ENCODE results near the gene SETD6.

Gene SETD6

DNA sequence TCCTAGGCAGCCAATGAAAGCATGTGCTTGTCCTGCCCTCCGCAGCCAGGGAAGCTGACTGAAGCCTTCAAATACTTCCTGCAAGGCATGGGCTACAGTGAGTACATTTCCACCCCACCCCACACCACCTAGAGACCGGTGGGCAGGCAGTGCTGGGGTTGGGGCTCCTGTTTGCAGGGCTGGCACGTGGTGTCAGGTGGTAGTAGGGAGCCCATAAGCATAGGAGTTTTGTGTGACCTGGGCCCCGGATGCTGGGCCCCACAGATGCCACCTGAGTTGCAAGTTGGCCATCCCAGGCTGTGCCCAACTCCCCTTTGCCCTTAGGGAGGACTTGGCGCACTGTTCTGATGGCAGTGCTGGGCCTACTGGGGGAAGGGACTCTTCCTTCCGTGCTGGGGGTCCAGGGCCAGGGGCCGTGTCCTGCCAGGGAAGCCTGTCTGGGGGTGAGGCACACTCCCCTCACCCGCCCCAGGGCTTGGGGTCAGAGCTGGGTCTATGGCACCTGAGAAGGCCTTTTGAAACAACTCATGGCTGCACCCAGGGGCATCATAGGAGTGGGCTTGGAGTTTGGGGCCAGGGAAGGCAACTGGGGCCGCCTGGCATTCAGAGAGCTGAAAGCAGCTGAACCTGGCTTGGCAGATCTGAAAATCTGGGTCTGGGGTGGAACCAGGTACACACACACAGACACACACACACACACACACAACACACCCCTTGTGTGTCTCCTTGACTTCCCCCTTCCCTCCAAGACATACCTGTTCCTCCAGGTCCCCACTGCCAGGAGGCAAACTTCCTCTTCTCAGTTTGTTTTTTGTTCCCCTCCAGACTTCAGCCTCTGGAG is 5.8 kb upstream of the SETD6 start:
- no peak for DNase-seq

DNA sequence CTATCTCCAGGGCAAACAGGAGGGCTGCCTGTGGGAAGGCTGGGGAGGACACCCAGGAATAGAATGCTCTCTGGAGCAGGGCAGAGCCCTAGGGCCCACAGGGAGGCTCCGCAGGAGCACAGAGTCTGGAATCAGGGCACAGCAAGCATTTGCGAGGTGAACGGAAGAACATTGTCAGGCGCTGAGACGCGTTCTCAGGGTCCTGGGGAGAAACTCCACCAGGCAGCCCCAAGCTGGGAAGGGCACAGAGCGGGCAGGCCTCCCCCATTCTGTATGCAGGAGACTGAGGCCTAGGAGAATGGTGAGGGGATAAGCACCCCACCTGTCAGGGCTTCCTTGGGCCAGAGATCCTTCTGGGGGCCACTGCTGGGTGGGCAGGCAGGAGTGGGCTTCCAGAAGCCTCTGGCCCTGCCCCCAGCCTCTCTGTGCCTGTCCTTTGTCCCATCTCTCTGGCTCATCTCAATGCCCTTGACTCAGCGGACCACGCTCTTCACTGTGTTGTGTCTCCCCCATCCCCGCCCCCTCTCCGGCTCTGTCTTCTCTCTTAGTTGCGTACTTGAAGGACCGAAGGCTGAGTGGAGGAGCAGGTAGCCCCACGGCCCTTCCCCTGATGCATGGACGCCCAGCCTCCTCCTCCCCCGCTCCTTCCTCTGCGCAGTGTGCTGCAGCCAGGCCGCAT is 5.1 kb upstream of the SETD6 start:
- DNase-seq = no peak

DNA sequence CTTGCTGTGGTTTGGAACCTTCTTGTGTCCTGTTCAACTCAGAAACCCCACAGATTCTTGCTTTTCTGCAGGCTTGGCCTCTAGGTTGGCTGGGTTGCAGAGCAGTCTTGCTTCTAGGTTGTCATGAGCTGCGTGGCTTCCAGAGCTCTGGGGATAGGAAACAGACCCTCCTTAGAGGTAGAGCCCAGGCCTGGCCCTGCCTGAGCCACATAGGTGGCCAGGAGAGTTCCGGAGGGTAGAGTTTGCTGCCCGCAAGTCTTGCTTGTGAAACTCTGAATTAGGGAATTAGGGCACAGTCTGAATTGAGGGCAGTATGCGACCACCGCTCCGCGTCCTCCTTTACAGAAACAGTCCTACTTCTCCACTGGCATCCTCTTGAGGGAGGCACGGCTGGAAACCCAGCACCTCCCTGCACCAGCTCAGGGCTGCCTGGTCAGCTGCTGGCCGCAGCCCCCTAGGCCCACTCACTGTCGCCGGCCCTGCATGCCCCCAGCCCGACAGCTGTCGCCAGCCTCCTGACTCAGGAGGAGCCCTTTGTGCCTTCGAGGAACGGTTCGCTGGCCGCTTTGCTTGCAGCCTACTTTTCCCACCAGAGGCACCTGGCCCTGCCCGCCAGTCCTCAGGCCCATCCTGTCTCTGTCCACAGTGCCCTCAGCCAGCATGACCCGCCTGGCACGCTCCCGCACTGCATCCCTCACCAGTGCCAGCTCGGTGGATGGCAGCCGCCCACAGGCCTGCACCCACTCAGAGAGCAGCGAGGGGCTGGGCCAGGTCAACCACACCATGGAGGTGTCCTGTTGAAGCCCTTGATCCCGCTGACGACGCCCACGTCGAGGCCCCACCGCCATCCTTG is 4.3 kb upstream of the SETD6 start:
- DNase-seq = no peak

DNA sequence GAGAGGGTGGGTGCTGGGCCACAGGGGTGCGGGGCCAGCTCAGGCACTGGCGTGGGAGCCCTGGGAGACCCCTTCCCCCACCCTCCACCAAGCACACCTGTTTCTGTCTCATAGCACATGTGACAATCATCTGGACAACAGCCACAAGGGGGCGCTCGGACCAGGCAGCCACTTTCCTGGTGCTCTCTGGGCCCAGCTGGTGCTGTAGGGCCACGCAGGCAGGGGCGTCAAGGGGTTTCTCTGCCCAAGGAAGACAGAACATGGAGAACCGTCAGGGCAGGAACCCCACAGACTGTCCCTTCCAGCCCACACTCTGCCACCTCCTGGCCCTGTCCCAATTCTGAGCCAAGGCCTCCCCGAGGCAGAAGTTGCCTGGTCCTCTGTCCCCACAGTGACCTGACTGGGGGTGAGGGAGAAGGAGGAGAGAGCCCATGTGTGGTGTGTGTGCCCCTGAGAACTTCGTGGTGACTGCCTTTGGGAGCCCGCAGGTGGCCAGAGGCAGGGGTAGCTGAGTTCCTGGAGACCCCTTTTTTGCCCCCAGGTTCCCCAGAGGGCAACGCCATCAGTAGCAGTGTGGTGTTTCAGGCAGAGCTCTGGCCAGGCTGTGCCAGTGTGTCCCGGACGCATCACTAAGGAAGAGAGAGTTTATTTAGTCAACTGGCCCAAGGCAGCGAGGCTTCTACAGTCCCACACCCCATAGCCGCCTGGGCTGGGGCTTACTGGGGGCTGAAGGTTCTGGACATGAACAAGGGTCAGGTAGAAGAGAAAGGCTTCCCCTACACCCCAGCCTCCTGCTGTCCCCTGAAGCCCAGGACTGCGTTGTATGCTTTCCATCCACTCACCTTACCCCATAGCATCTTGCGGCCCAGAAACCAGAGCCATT is 3.1 kb upstream of the SETD6 start:
- peak; percentile 89 for DNase-seq

DNA sequence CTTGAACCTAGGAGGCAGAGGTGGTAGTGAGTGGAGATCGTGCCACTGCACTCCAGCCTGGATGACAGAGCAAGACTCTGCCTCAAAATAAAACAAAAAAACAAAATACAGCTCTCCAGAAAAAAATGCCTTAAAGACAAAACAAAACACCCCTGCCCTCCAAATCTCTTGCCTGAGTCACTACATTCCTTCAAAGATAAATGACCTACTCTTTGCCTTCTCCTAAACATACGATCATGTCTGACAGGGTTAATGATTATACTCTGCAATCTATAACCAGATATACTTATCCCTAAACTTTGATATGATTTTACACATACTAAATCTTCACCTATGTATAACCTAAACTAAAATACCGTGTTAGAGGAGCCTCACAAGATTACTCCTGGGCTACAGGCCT is 1.4 kb upstream of the SETD6 start:
- DNase-seq = no peak

DNA sequence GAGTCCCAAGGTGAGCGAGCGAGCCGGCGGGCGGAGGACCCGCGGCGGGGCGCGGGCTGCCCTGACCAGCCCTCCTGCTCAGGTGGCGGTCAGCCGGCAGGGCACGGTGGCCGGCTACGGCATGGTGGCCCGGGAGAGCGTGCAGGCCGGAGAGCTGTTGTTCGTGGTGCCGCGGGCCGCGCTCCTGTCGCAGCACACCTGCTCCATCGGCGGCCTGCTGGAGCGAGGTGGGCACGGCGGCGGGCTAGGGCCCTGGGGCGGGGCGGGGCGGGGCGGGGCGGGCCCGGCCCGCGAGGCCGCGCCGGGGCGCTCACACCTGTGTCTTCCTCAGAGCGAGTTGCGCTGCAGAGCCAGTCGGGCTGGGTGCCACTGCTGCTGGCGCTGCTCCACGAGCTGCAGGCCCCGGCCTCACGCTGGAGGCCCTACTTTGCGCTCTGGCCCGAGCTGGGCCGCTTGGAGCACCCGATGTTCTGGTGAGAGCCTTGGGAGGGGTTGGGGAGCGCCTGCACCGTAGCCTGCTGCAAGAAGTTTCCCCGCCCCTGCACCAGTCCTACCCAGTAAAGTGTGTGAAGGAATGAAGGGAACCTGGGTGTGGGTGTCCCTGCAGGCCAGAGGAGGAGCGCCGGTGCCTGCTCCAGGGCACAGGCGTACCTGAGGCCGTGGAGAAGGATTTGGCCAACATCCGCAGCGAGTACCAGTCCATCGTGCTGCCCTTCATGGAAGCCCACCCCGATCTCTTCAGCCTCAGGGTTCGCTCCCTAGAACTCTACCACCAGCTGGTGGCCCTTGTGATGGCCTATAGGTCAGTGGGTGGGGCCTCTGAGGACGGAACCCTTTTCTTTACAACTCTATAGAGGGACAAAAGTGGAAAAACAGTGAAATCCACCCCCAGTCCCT is 802 bp downstream of the SETD6 start:
- peak; percentile 48 for DNase-seq

DNA sequence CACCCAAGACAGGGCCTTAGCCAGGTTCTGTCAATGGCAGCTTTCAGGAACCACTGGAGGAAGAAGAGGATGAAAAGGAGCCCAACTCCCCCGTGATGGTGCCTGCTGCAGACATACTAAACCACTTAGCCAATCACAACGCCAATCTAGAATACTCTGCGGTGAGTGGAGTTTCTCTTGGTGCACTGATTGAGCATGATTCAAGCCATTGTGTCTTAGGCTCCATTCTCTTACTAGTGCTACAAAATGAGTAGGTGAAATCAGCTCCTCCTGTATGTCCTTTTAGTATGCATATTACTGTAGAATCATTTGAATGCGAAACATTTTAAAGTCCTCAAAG is 1.4 kb downstream of the SETD6 start:
- DNase-seq = no peak

DNA sequence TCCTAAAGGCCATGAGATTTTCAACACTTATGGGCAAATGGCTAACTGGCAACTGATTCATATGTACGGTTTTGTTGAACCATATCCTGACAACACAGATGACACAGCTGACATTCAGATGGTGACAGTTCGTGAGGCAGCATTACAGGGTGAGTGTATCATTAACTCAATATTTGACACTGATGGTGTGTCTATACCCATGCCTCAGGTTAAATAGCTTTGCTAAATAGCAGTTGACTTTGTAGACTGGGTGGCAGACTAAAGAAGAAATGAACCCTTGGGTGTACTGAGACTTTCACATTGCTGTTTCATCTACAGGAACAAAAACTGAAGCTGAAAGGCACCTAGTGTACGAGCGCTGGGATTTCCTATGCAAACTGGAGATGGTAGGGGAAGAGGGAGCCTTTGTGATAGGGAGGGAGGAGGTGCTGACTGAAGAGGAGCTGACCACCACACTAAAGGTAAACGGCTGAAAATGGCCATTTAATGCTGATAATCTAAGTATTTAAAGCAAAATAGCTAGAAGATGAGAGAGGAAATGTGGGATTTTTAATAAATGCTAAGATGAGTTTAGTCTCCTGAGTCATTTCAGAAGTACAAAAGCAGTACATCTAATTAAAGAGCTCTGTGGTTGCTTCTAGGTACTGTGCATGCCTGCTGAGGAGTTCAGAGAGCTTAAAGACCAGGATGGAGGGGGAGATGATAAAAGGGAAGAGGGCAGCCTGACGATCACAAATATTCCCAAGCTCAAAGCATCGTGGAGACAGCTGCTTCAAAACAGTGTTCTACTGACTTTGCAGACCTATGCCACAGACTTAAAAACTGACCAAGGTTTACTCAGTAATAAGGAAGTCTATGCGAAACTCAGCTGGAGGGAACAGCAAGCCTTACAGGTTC is 3.0 kb downstream of the SETD6 start:
- DNase-seq = no peak

DNA sequence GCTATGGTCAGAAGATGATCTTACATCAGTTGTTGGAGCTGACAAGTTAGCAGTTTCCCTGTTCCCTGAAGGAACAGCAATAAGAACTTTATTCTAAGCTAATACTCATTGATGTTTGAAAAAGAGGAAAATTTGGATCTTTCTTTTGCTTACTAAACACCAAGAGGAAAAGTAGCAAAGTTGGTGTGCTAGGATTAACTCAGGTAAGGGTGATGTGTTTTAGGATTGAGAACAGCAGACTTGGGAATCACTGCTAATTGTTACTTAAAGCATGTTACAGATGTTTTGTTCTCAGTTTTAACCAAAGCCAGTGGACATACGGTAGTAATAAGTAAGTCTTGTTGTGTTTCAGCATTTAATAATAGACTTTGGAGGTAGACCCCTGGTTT is 3.7 kb downstream of the SETD6 start:
- no peak for DNase-seq

DNA sequence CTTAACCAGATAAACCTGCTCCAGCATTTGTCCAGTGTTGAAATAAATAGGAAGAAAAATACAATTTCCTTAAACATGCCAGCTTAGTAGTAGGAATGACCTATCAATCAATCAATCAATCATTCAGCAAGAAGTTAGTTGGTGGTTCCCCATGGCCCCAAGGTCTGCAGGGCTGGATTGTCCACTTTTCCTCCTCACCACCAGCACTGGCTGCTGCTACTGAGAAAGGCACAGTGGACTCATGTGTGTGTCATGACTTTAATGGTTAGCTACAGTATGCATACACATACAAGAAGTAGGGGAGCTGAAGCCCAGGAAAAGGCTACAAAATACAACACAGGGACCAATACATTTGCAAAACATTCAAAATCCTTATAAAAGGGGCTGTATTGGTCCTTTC is 4.4 kb downstream of the SETD6 start:
- DNase-seq = no peak

DNA sequence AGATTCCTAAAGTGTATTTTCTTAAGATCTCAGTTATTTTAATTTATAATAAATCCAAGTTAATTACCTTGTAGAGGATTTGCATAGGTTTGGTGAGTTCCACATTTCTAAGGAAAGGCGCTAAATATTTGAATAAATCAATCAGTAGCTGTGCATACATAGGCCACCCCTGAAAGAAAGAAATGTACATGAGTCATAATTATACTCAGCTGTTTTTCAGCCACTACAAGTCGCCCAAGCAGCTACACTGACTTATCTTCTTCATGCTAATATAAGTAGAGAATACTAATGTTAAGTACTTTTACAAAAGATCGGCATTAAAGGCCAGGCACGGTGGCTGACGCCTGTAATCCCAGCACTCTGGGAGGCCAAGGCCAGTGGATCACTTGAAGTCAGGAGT is 14.9 kb downstream of the SETD6 start:
- no peak for DNase-seq

DNA sequence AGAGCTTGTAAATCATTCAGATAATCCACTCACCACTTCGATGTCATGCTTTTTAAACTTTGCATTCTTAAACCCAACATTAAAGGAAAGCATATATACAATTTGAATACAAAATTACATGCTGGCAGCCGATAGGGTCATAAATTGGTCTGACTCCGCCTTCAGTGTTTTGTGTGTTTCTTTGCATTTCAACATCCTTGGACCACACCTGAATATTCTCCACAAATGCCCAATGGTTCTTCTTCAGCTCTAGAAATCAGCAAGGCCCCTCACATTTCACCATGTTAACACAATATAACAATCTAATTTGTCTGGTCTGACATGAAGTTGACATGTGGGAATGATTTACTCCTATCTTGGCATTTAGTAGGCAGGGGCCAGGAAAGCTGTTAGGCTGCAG is 17.1 kb downstream of the SETD6 start:
- DNase-seq = no peak

DNA sequence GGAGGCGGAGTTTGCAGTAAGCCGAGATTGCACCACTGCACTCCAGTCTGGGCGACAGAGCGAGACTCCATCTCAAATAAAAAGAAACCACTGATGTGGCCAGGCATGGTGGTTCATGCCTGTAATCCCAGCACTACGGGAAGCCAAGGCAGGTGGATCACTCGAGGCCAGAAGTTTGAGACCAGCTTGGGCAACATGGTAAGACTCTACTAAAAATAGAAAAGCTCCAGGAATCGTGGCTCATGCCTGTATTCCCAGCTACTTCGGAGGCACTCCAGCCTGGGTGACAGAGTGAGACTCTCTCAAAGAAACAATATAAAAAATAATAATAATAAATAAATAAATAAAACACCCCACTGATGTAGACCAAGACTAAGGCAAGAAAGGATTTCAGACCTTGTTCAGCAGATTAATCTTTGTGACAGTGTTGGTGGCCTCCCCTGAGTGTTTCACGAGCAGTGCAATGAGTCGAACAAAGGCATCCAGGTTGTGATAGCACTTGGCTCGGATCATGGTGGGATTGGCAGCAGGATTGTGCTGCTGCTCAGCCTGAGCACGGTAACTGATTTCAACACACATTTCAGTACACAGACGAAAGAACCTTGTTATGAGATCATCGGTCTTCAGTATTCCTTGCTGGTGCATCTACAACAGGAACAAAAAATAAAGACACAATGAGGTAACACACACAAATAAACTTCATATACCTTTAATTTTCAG is 18.6 kb downstream of the SETD6 start:
- no peak for DNase-seq

DNA sequence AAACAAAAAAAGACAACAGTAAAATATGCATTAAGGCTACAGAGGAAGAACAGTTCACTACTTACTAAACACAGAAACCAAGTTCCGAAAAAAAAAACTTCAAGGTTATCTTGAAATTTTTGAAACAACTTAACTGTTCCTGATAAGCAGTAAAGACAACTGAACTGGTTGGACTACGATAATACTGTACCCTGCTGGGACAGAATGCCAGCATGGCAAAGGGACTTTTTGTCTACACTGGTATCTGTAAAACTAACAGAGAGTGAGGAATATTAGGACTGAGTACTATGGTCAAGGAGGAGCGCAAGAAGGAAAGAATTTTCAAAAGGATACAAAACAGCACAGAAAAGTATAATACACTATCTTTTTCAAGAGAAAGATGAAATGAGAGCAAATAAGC is 19.8 kb downstream of the SETD6 start:
- DNase-seq = no peak

DNA sequence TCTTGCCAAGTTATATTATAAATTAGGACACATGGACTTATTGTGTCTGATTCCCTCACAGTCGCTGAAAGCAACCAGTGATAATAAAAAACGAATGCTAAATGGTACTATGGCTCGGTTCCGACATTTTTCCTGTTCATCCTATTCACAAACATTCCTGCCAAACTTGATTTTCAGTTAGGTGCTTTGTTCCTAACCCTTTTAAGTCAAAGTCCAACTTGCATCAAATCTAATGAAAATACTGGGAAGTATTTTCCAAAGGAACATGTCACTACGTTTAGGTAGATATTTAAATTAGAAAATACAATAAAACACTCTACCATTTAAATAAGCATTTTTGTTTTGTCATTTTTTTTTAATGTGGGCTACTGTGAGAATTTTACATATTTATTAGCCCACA is 21.0 kb downstream of the SETD6 start:
- no peak for DNase-seq

DNA sequence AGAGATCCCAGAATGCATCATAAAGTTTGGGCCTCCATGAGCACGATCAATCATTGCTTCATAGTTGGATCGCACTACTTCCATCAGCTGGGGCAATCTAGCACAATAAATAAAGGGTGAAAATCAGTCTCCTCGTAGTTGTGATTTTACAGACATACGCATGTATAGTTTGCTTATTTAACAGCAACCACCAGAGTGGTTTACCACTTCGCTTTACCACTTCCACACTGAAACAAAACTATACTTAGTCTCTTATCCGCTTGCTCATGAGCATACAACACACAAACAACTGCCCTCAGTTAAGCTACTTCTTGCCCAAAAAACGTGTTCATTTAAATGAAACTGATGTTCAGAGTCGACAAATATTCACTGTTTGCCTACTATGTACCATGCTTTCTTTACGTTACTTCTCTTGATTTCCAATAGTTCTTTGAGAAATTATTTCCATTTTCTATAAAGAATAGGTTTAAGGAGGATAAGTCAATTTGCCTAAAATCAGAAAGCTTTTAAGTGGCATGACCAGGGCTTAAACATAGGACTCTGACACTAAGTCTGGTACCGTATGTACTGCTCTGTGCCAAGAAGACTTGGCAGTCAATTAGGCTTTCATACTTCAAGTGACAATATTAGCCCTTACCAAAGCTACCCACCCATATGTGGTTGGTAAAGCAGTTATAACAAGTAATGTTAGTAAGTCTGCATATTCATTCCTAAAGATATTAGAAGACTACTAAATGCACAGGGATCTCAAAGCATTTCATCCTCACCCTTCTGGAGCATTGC is 22.0 kb downstream of the SETD6 start:
- DNase-seq = no peak

DNA sequence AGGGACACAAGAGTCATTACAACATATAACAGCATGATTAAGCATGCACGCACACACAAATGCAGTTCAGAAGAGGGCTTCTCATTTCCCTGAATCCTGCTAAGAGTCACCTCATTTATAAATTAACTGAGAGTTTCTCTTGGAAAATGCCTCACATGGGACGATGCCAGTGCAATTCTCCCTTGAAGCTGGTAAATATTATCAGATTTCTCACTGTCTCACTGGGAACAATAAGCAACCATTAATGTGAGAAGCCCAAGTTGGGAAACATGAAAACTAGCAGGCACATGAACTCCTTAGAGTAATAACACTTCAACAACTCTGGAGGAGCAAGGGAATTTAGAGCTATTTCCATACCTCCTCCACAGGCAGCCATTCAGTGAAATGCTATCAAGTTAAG is 26.4 kb downstream of the SETD6 start:
- no peak for DNase-seq

DNA sequence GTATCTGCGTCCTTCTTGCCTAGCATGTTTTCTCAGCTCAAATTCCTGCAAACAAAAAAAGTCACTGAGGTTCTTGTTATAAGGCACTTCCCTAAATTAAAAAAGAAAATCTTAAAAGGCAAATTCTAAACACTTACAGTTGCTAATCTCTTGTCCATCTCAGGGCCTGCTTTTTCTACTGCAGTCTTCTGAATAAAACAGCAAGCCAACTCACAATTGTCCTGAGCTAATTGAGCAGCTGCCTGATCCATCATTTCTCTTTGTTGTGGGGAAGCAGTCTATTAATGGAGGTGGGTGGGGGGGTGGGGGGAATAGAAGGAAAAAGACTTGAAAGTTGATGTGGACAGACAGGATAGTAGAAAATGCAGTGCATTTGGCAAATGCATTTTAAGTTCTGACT is 27.0 kb downstream of the SETD6 start:
- DNase-seq = no peak

DNA sequence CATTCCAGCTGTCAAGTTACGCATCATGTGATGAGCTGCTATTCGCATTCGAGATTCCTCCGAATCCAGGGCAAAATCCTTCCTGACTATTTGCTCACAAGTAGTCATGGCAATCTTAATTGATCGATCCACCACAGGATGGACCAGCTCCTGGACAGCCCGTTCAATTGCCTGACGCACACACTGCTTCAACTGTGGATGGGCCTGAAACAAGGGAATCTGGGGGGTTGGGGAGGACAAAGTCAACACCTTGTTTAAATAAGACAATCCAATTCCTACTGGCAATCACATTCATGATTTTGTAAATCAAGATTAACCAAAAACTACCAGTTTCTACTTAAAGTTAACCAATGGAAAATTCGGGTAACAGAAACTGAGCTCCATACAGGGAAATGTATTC is 28.4 kb downstream of the SETD6 start:
- no peak for DNase-seq

Data from hematopoietic multipotent progenitor cell treated with erythropoietin and hydrocortisone succinate and interleukin-3 and kit ligand, for 6 days (in vitro differentiated cells).